OCI-LY7 (cell line): ENCODE results near the gene MVK. TPM values are rescaled to one million over a fixed set of nuclear protein-coding genes. Genes with fewer than 3 reads are reported as not detected.

Source experiments
- BruUV-seq: library from RNA; stranded (reverse); fragments of 400-500 nt; replicated peaks from 2 replicates; lab custom pipeline; 2021; lab: Mats Ljungman, UMichigan
- CTCF ChIA-PET: fragments of 300-600 bp; sonication (Branson Sonifier 250); formaldehyde crosslinking; loops from one replicate; lab custom pipeline; 2022; ENCODE audit warnings: antibody characterized with exemption; ENCODE audit not compliant: unreplicated experiment; lab: Charles Lee
- POLR2A ChIA-PET: fragments of 300-600 bp; sonication (Branson Sonifier 250); formaldehyde crosslinking; loops from one replicate; lab custom pipeline; 2022; ENCODE audit warnings: antibody characterized with exemption; lab: Charles Lee
- DNase-seq: peaks from one replicate; pipeline ENCODE4 v3.0.0-alpha.2; 2015; ENCODE audit warnings: low spot score
- H2AFZ ChIP-seq: fragments of 200-600 bp; sonication (generic), shearing (Covaris generic); 2 replicates; pipeline ENCODE4 v1.6.1; 2014; ENCODE audit warnings: mild to moderate bottlenecking, antibody characterized with exemption, low read length, moderate library complexity
- H3K27ac ChIP-seq: fragments of 200-600 bp; sonication (generic); 2 replicates; pipeline ENCODE4 v1.5.1; 2014; ENCODE audit warnings: mixed run types, low read depth, mild to moderate bottlenecking, moderate library complexity, low read length, inconsistent platforms; ENCODE audit not compliant: poor library complexity, severe bottlenecking
- H3K36me3 ChIP-seq: fragments of 200-600 bp; sonication (generic); 2 replicates; pipeline ENCODE4 v1.6.1; 2014; ENCODE audit warnings: mild to moderate bottlenecking, antibody characterized with exemption, low read length, moderate library complexity, mixed read lengths; ENCODE audit not compliant: insufficient read depth
- H3K4me1 ChIP-seq: fragments of 200-600 bp; sonication (generic); 2 replicates; pipeline ENCODE4 v1.5.1; 2014; ENCODE audit warnings: mild to moderate bottlenecking, low read length; ENCODE audit not compliant: insufficient read depth, poor library complexity, severe bottlenecking
- H3K4me2 ChIP-seq: fragments of 200-600 bp; sonication (generic); 2 replicates; pipeline ENCODE4 v1.6.1; 2014; ENCODE audit warnings: mild to moderate bottlenecking, low read length
- H3K4me3 ChIP-seq: fragments of 200-600 bp; sonication (generic); 2 replicates; pipeline ENCODE4 v1.5.1; 2014; ENCODE audit warnings: mild to moderate bottlenecking, low read depth, low read length; ENCODE audit not compliant: poor library complexity, severe bottlenecking
- H3K79me2 ChIP-seq: fragments of 200-600 bp; sonication (generic); 2 replicates; pipeline ENCODE4 v1.6.1; 2016; ENCODE audit warnings: low read depth, mild to moderate bottlenecking, low read length, moderate library complexity, mixed read lengths; ENCODE audit not compliant: insufficient read depth
- H3K9me2 ChIP-seq: fragments of 200-600 bp; sonication (generic); 2 replicates; pipeline ENCODE4 v1.6.1; 2016; ENCODE audit warnings: mild to moderate bottlenecking, low read length, mixed read lengths; ENCODE audit not compliant: insufficient read depth
- H3K9me3 ChIP-seq: fragments of 200-600 bp; sonication (generic); 2 replicates; pipeline ENCODE4 v1.6.1; 2014; ENCODE audit warnings: mild to moderate bottlenecking, mixed run types, low read length, mixed read lengths
- H4K20me1 ChIP-seq: fragments of 200-600 bp; sonication (generic); 2 replicates; pipeline ENCODE4 v1.6.1; 2014; ENCODE audit warnings: mild to moderate bottlenecking, antibody characterized with exemption, low read length, moderate library complexity, mixed read lengths; ENCODE audit not compliant: insufficient read depth
- EZH2phosphoT487 ChIP-seq: fragments of 200-600 bp; sonication (generic); IDR thresholded peaks from 2 replicates; pipeline ENCODE4 v1.6.1; 2018; ENCODE audit warnings: low read depth, borderline replicate concordance, mild to moderate bottlenecking, mixed run types, antibody characterized with exemption, low read length, moderate library complexity, mixed read lengths
- intact Hi-C: fragments of 100-400 bp; cut with micrococcal nuclease; formaldehyde crosslinking; loops from one replicate; pipeline ENCODE4 v1.10.0; 2022; ENCODE audit not compliant: unreplicated experiment
- total RNA-seq, 2 experiments: library from RNA; depleted of rRNA in 1 of 2; stranded (reverse); fragments of >200 nt in 1 of 2; shearing (Covaris generic) in 1 of 2; gene quantifications; 2 replicates each; pipeline ENCODE4 v1.2.3, GENCODE V29; 2014 to 2022
- TF ChIP-seq, protein P1 (sequence below): fragments of 200-600 bp; sonication (generic); conservative IDR thresholded peaks from 2 replicates; pipeline ENCODE4 v1.5.1; 2014; ENCODE audit warnings: mild to moderate bottlenecking, antibody characterized with exemption, low read length, moderate library complexity, mixed read lengths

MVK gene
- total RNA-seq, 2 experiments from 2014 or later, result 27.0 to 47.4 TPM

DNA sequence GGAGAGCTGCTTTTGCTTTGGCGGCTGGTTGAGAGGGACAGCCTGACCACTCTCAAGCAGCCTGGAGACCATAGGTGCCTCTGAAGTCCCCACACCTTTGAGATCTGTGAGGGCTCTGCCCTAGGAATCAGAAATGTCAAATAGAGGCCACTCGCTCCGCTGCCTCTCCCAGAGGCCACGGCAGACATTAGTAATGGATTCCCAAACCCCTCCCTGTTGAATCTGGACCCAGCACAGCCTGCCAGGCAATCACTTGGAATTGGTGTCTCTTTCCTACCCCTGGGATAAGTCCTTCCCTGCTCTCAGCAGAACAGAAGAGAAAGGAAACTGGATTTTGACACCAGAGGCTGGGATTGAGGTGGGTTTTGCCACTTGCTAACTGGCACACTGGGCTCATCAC lies 25.3 kb upstream of the MVK start:
- H3K36me3 ChIP-seq, result no peaks in the 10 kb centered on the region
- DNase-seq, result no peak
- TF ChIP-seq, protein P1, sequence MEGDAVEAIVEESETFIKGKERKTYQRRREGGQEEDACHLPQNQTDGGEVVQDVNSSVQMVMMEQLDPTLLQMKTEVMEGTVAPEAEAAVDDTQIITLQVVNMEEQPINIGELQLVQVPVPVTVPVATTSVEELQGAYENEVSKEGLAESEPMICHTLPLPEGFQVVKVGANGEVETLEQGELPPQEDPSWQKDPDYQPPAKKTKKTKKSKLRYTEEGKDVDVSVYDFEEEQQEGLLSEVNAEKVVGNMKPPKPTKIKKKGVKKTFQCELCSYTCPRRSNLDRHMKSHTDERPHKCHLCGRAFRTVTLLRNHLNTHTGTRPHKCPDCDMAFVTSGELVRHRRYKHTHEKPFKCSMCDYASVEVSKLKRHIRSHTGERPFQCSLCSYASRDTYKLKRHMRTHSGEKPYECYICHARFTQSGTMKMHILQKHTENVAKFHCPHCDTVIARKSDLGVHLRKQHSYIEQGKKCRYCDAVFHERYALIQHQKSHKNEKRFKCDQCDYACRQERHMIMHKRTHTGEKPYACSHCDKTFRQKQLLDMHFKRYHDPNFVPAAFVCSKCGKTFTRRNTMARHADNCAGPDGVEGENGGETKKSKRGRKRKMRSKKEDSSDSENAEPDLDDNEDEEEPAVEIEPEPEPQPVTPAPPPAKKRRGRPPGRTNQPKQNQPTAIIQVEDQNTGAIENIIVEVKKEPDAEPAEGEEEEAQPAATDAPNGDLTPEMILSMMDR, result no peak
- TF ChIP-seq EZH2phosphoT487, result no peak
- no TSS peak for BruUV-seq
- no peak overlapping the region for H3K4me2 ChIP-seq
- H3K4me1 ChIP-seq, result no peaks in the 10 kb centered on the region
- no peaks in the 10 kb centered on the region for H4K20me1 ChIP-seq
- no peak overlapping the region for H3K27ac ChIP-seq
- no peaks in the 10 kb centered on the region for H3K79me2 ChIP-seq
- ChIA-PET POLR2A (no interaction called here), CTCF (interaction anchor here (0.6 kb wide), 1 partner anchor 455 kb away, joined by 4 read pairs; no protein-coding TSS in a partner anchor)
- no peaks in the 10 kb centered on the region for H3K9me2 ChIP-seq
- intact Hi-C loops, result no loop called here
- no peaks in the 10 kb centered on the region for H3K9me3 ChIP-seq
- H3K4me3 ChIP-seq, result no peak overlapping the region
- no peak overlapping the region for H2AFZ ChIP-seq

DNA sequence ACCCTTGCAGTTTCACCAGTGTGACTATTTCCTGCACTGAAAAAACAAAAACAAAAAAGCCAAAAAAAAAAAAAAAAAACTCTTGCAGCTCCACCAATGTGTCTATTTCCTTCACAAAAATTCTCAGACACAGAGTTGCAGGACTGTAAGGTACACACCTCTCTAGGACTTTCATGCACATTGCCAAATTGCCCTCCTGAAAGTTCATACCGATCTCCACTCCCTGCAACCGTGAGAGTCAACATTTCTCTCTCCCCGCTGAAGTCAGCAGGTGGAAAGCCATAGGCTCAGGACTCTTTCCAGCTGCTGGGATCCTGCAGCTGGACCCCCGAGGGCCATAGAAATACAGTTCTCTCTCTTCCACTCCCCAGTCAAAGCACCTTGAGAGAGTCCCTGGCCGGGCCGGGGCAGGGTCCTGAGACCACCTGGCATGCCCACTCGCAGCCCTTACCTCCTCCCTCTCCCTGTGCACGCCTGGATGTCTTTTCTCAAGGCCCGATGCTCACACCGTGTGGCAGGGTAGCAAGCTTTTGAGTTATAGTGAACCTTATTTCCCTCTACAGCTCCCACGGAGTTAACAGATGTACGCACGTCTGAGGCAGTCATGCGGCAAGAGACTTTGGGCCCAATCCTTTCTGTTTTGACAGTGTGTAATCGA lies 23.9 kb upstream of the MVK start:
- Histone ChIP-seq H3K9me3 (no peaks in the 10 kb centered on the region), H3K27ac (no peak overlapping the region), H3K4me3 (no peak overlapping the region), H2AFZ (no peak overlapping the region), H3K79me2 (no peaks in the 10 kb centered on the region), H3K36me3 (no peaks in the 10 kb centered on the region), H3K4me1 (no peaks in the 10 kb centered on the region), H3K9me2 (no peaks in the 10 kb centered on the region), H4K20me1 (no peaks in the 10 kb centered on the region), H3K4me2 (no peak overlapping the region)
- DNase-seq, result no peak
- ChIA-PET CTCF (no interaction called here), POLR2A (interaction anchor here (0.7 kb wide), 3 partner anchors 217 to 730 kb away, joined by 3 to 6 read pairs (median 4); no protein-coding TSS in a partner anchor)
- intact Hi-C loops, result no loop called here
- TF ChIP-seq EZH2phosphoT487, result no peak
- TF ChIP-seq, protein P1, result no peak
- no TSS peak for BruUV-seq

DNA sequence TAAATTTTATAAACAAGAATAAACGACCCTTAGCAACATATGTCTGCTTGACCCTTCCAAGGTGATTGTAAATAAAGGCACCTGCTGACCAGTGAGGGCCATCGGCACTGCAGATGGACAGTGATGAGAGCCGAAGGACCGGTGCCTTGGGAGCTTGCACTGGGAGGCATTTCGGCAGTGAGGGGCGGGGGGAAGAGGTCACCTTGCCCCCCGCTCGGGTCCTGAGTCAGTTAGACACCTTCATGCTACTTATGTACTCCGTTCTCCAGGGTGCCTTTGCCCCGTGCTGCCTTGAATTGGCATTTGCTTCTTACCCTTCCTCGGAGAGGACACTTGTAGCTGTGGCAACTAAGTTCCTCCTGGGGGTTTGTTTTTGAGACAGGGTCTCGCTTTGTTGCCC lies 23.3 kb upstream of the MVK start:
- no peak overlapping the region for H3K4me3 ChIP-seq
- no peaks in the 10 kb centered on the region for H3K9me3 ChIP-seq
- ChIA-PET CTCF (no interaction called here), POLR2A (interaction anchor here (0.7 kb wide), 1 partner anchor 730 kb away, joined by 3 read pairs; no protein-coding TSS in a partner anchor)
- H2AFZ ChIP-seq, result no peak overlapping the region
- no peaks in the 10 kb centered on the region for H4K20me1 ChIP-seq
- no peak overlapping the region for H3K27ac ChIP-seq
- no peaks in the 10 kb centered on the region for H3K79me2 ChIP-seq
- H3K36me3 ChIP-seq, result no peaks in the 10 kb centered on the region
- no peak for TF ChIP-seq EZH2phosphoT487
- TF ChIP-seq, protein P1, result no peak
- no TSS peak for BruUV-seq
- H3K4me1 ChIP-seq, result no peaks in the 10 kb centered on the region
- H3K4me2 ChIP-seq, result no peak overlapping the region
- H3K9me2 ChIP-seq, result no peaks in the 10 kb centered on the region
- DNase-seq, result no peak
- intact Hi-C loops, result no loop called here
